Endometrium (tissue), 2 donors: ENCODE measurements around the gene HDAC5.

ENCODE experiments used
- FAIRE-seq: peaks from 2 replicates; lab custom pipeline; 2012; peaks lifted over from hg19 to GRCh38; lab: Jason Lieb, UNC
- donor health status: control.
- donor health status: control.

The HDAC5 gene

GRCh38 chr17:44029736-44030135 lies 93.7 kb downstream of the HDAC5 start:
- no peak for FAIRE-seq
